HepG2 (cell line): ENCODE measurements around the gene MAP1LC3B. TPM values are rescaled to one million over a fixed set of nuclear protein-coding genes. Genes with fewer than 3 reads are reported as not detected.

ENCODE experiments used
- ATAC-seq: fragments of 200-7000 bp; cut with Tn5 transposase; 3 replicates; pipeline ENCODE4 v1.9.1; 2020; ENCODE audit warnings: mild to moderate bottlenecking, moderate library complexity
- BruUV-seq: library from RNA; stranded (reverse); fragments of 400-500 nt; replicated peaks from 2 replicates; lab custom pipeline; 2021; lab: Mats Ljungman, UMichigan
- CTCF ChIA-PET: fragments of 300-600 bp; formaldehyde crosslinking; extraction: SDS; loops from one replicate; lab custom pipeline; 2021; ENCODE audit warnings: low total read pairs, inconsistent platforms, low intra/inter-chr PET ratio; lab: Yijun Ruan, JAX
- POLR2A ChIA-PET: fragments of 350-600 bp; sonication (Branson Sonifier 250); formaldehyde crosslinking; loops from one replicate; lab custom pipeline; 2020; ENCODE audit warnings: antibody characterized with exemption, inconsistent platforms; lab: Yijun Ruan, JAX
- DNase-seq: peaks from one replicate; pipeline ENCODE4 v3.0.0-alpha.2; 2015; ENCODE audit warnings: low spot score
- FAIRE-seq: peaks from 3 replicates; lab custom pipeline; 2011; peaks lifted over from hg19 to GRCh38; lab: Jason Lieb, UNC
- H2AFZ ChIP-seq: one replicate; pipeline ENCODE4 v1.6.1; 2011; ENCODE audit warnings: low read length, inconsistent platforms
- H3K27ac ChIP-seq: fragments of 300-600 bp; 3 replicates; pipeline ENCODE4 v1.8.0; 2011; ENCODE audit warnings: mixed run types, mild to moderate bottlenecking, mixed read lengths, low read length, inconsistent platforms; ENCODE audit not compliant: insufficient read depth; ENCODE audit errors: extremely low read length
- H3K27me3 ChIP-seq, 2 experiments: fragments of 200-600 bp in 1 of 2; 2 replicates in 1 of 2; 3 replicates in 1 of 2; pipeline versions ENCODE4 v1.6.0 to v1.8.0; 2011; ENCODE audit warnings: low read length in 2 of 2, mild to moderate bottlenecking in 2 of 2, moderate library complexity in 2 of 2, inconsistent platforms in 1 of 2; ENCODE audit not compliant: insufficient read depth in 2 of 2, control insufficient read depth in 1 of 2
- H3K36me3 ChIP-seq, 2 experiments: fragments of 200-600 bp in 1 of 2; replicated peaks in 1 of 2; 2 replicates in 1 of 2; 3 replicates in 1 of 2; pipeline versions ENCODE4 v1.5.1 to v1.8.0; 2011; ENCODE audit warnings: low read length in 2 of 2, inconsistent platforms in 1 of 2; ENCODE audit not compliant: insufficient read depth in 2 of 2, control insufficient read depth in 1 of 2
- H3K4me1 ChIP-seq: 2 replicates; pipeline ENCODE4 v1.5.1; 2012; ENCODE audit warnings: low read length, inconsistent platforms; ENCODE audit not compliant: insufficient read depth
- H3K4me2 ChIP-seq: 2 replicates; pipeline ENCODE4 v1.6.0; 2011; ENCODE audit warnings: low read depth, low read length, inconsistent platforms
- H3K4me3 ChIP-seq, 3 experiments: fragments of 200-600 bp in 1 of 3; sonication (generic), shearing (Covaris generic) in 1 of 3; replicated peaks in 1 of 3; 2 replicates each; pipeline ENCODE4 v1.5.1; 2011 to 2016; ENCODE audit warnings: low read length in 3 of 3, inconsistent platforms in 2 of 3, low read depth in 2 of 3, mild to moderate bottlenecking in 2 of 3, control low read depth in 1 of 3, mixed read lengths in 1 of 3; ENCODE audit not compliant: insufficient read depth in 1 of 3
- H3K79me2 ChIP-seq: one replicate; pipeline ENCODE4 v1.6.1; 2011; ENCODE audit warnings: low read length, inconsistent platforms; ENCODE audit not compliant: insufficient read depth
- H3K9ac ChIP-seq: 2 replicates; pipeline ENCODE4 v1.6.0; 2011; ENCODE audit warnings: mild to moderate bottlenecking, low read depth, low read length, inconsistent platforms; ENCODE audit not compliant: insufficient read depth
- H3K9me3 ChIP-seq: 2 replicates; pipeline ENCODE4 v1.5.1; 2012; ENCODE audit warnings: mild to moderate bottlenecking, low read length
- H4K20me1 ChIP-seq: 2 replicates; pipeline ENCODE4 v1.6.0; 2011; ENCODE audit warnings: inconsistent platforms, mild to moderate bottlenecking, low read length, moderate library complexity; ENCODE audit not compliant: insufficient read depth
- CREM ChIP-seq, 2 experiments: sonication (generic) in 1 of 2; formaldehyde crosslinking in 1 of 2; IDR thresholded peaks; 2 replicates each; pipeline versions ENCODE4 v1.4.0 to v1.6.1; 2016 to 2020; ENCODE audit warnings: antibody characterized with exemption in 1 of 2, mild to moderate bottlenecking in 1 of 2, missing genetic modification reagents in 1 of 2
- ELF3 ChIP-seq: IDR thresholded peaks from 2 replicates; pipeline ENCODE4 v1.6.1; 2016; ENCODE audit warnings: missing genetic modification reagents, missing compliant biosample characterization
- GPBP1L1 ChIP-seq: sonication (generic); formaldehyde crosslinking; IDR thresholded peaks from 2 replicates; pipeline ENCODE4 v1.5.0; 2020; ENCODE audit warnings: mild to moderate bottlenecking, missing genetic modification reagents
- HOXA3 ChIP-seq: sonication (generic); formaldehyde crosslinking; IDR thresholded peaks from 2 replicates; pipeline ENCODE4 v1.5.0; 2020; ENCODE audit warnings: missing genetic modification reagents
- IRF2 ChIP-seq: IDR thresholded peaks from 2 replicates; pipeline ENCODE4 v1.6.1; 2018; ENCODE audit warnings: missing genetic modification reagents, missing compliant biosample characterization
- IRX3 ChIP-seq: sonication (generic); formaldehyde crosslinking; IDR thresholded peaks from 2 replicates; pipeline ENCODE4 v1.8.1; 2023; ENCODE audit warnings: mild to moderate bottlenecking, low read depth, missing genetic modification reagents, borderline replicate concordance
- JUN ChIP-seq: sonication (generic); formaldehyde crosslinking; IDR thresholded peaks from 2 replicates; pipeline ENCODE4 v1.4.0; 2020; ENCODE audit warnings: mild to moderate bottlenecking, missing genetic modification reagents
- SIN3A ChIP-seq: IDR thresholded peaks from 2 replicates; pipeline ENCODE4 v1.6.1; 2011; ENCODE audit warnings: low read depth, mild to moderate bottlenecking, control low read depth, low read length, borderline replicate concordance
- SNRNP70 ChIP-seq: fragments of 200-400 bp; formaldehyde crosslinking; IDR thresholded peaks from 2 replicates; pipeline ENCODE4 v1.6.1; 2017; ENCODE audit warnings: mild to moderate bottlenecking, low read depth, low read length, moderate library complexity
- TAF1 ChIP-seq: sonication (generic); formaldehyde crosslinking; IDR thresholded peaks from 2 replicates; pipeline ENCODE4 v1.4.0; 2020; ENCODE audit warnings: missing genetic modification reagents
- TMF1 ChIP-seq: sonication (generic); formaldehyde crosslinking; IDR thresholded peaks from 2 replicates; pipeline ENCODE4 v1.8.1; 2022; ENCODE audit warnings: low read depth, missing genetic modification reagents
- ZHX2 ChIP-seq, 2 experiments: sonication (generic) in 1 of 2; formaldehyde crosslinking in 1 of 2; IDR thresholded peaks; 2 replicates each; pipeline versions ENCODE4 v1.6.1 to v1.9.0; 2014 to 2022; ENCODE audit warnings: antibody characterized with exemption in 1 of 2, borderline replicate concordance in 1 of 2, inconsistent platforms in 1 of 2, low read depth in 1 of 2, missing genetic modification reagents in 1 of 2
- ZNF17 ChIP-seq: sonication (generic); formaldehyde crosslinking; IDR thresholded peaks from 2 replicates; pipeline ENCODE4 v1.5.0; 2020; ENCODE audit warnings: mild to moderate bottlenecking, missing genetic modification reagents
- ZNF296 ChIP-seq: sonication (generic); formaldehyde crosslinking; conservative IDR thresholded peaks from 2 replicates; pipeline ENCODE4 v1.5.0; 2020; ENCODE audit warnings: mild to moderate bottlenecking, missing genetic modification reagents
- WGBS: methylation state at CpG from one replicate; pipeline ENCODE4 v1.1.6; 2017; ENCODE audit warnings: low lambda C conversion rate; 5-methylcytosine and 5-hydroxymethylcytosine counted together
- in situ Hi-C: cut with HindIII; loops from 2 replicates; pipeline ENCODE4 v1.10.0; 2017; ENCODE audit warnings: low pct_unique_long_range_greater_than_20kb; ENCODE audit not compliant: extremely low pct_ligation_motif_present
- intact Hi-C: fragments of 100-400 bp; cut with micrococcal nuclease; formaldehyde crosslinking; loops from one replicate; pipeline ENCODE4 v1.10.0; 2022; ENCODE audit not compliant: unreplicated experiment
- polyA plus RNA-seq, 8 experiments: library from polyadenylated mRNA; depleted of rRNA in 3 of 8; stranded (reverse) in 7 of 8; unstranded in 1 of 8; fragments of >200 nt; fragmentation: Illumina TruSeq in 4 of 8; extraction: Trizol in 4 of 8; gene quantifications; 2 replicates each; pipeline versions ENCODE4 v1.2.1 to v1.2.3, GENCODE V29; 2011 to 2016; ENCODE audit warnings: low read depth in 4 of 8, missing spikeins in 1 of 8, mixed read lengths in 1 of 8; ENCODE audit not compliant: insufficient read depth in 1 of 8
- total RNA-seq, 5 experiments: library from RNA; depleted of rRNA; stranded (reverse); fragments of >200 nt; fragmentation: Illumina TruSeq; extraction: Trizol; gene quantifications; 2 replicates each; pipeline ENCODE4 v1.2.3, GENCODE V29; 2016; ENCODE audit warnings: low read depth in 1 of 5
- TF ChIP-seq, protein P1 (sequence below): IDR thresholded peaks from 2 replicates; pipeline ENCODE4 v1.6.1; 2016; ENCODE audit warnings: missing genetic modification reagents, missing compliant biosample characterization
- TF ChIP-seq, protein P2 (sequence below): IDR thresholded peaks from 2 replicates; pipeline ENCODE4 v1.6.1; 2016; ENCODE audit warnings: control low read depth

Gene MAP1LC3B
- total and polyA plus RNA-seq, 2 of the 13 experiments (the other 11 are each of a cell fraction or from before 2014, with no cell fraction given) = 15.7 to 37.4 TPM

DNA sequence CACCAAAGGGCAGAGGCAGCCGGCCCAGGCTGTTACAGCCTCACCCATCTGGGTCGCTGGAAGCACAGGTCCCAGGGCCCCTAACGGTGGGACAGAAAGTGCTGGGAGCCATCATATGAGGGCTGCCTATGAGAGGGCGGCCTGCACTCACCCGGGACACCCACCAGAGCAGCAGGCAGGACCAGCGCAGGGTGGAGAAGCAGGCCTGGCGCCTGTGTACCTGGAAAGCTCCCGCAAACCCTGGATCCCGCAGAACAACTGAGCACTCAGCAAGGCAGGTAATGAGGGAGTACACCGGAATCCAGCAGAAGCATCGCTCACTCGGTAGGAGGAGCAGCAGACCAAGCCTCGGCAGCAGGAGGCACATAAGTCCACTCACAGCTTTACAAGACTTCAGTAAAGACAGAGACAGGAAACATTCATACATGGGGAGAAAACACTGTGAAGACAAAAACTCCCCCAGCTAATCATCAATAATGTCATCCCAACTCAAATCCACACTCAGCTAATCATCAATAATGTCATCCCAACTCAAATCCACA is 43.4 kb upstream of the MAP1LC3B start:
- 98% methylated on average over 11 of the region's 13 CpGs for WGBS
- ChIA-PET CTCF (no interaction called here), POLR2A (interaction anchor here (1.2 to 2.1 kb wide), 2 partner anchors 34 to 40 kb away, joined by 4 to 5 read pairs; no protein-coding TSS in a partner anchor)
- Histone ChIP-seq H3K9me3 (no peaks in the 10 kb centered on the region), H3K27ac (no peak overlapping the region), H3K4me3 (no peak overlapping the region), H3K36me3 (peaks cover 54 to 90% of the 10 kb centered on the region in 2 experiments), H3K27me3 (no peaks in the 10 kb centered on the region), H3K9ac (no peak overlapping the region), H2AFZ (no peak overlapping the region), H3K4me1 (no peaks in the 10 kb centered on the region), H3K4me2 (no peak overlapping the region), H3K79me2 (peaks cover 88% of the 10 kb centered on the region), H4K20me1 (peaks cover 94% of the 10 kb centered on the region)
- in situ Hi-C loops (no loop called here), intact Hi-C loops (no loop called here)
- no peak for ATAC-seq
- FAIRE-seq = peak; percentile 8
- BruUV-seq = no TSS peak
- no peak for DNase-seq
- TF ChIP-seq CREM (IDR thresholded peaks at IDR 0.05) (no peak), CREM (CRISPR knock-in tag; IDR thresholded peaks at IDR 0.05) (no peak), IRF2 (CRISPR knock-in tag) (no peak), IRX3 (CRISPR knock-in tag) (no peak), ZNF296 (no peak), ZHX2 (IDR thresholded peaks at IDR 0.05; ENCODE audit: low read depth) (no peak), ZHX2 (CRISPR knock-in tag; IDR thresholded peaks at IDR 0.05; ENCODE audit: borderline replicate concordance) (no peak), JUN (no peak), SNRNP70 (no peak), GPBP1L1 (CRISPR knock-in tag) (no peak), TMF1 (CRISPR knock-in tag) (no peak), TAF1 (CRISPR knock-in tag) (no peak), ZNF17 (CRISPR knock-in tag) (no peak), SIN3A (no peak), HOXA3 (CRISPR knock-in tag) (no peak), ELF3 (CRISPR knock-in tag) (no peak)
- TF ChIP-seq, protein P1, sequence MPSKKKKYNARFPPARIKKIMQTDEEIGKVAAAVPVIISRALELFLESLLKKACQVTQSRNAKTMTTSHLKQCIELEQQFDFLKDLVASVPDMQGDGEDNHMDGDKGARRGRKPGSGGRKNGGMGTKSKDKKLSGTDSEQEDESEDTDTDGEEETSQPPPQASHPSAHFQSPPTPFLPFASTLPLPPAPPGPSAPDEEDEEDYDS (CRISPR knock-in tag) = no peak
- TF ChIP-seq, protein P2, sequence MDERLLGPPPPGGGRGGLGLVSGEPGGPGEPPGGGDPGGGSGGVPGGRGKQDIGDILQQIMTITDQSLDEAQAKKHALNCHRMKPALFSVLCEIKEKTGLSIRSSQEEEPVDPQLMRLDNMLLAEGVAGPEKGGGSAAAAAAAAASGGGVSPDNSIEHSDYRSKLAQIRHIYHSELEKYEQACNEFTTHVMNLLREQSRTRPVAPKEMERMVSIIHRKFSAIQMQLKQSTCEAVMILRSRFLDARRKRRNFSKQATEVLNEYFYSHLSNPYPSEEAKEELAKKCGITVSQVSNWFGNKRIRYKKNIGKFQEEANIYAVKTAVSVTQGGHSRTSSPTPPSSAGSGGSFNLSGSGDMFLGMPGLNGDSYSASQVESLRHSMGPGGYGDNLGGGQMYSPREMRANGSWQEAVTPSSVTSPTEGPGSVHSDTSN (CRISPR knock-in tag) = no peak
